Measurements from ENCODE around the gene AUTS2.

GRCh38 chr7:69600710-69601519 is 2.6 kb downstream of the AUTS2 start:
- TF ChIP-seq POLR2A (IDR thresholded peaks at IDR 0.05; ENCODE audit: low read depth, low read length) (no peak), POLR2AphosphoS5 (IDR thresholded peaks at IDR 0.05; ENCODE audit: low read depth, low read length) (no peak), TAF1 (IDR thresholded peaks at IDR 0.05; ENCODE audit: borderline replicate concordance, low read depth, low read length) (no peak)
